ENCODE measurements around the gene MOB1B.

GRCh38 chr4:70915036-70915815, 13.1 kb downstream of the MOB1B start:
- TF ChIP-seq POLR2A (IDR thresholded peaks at IDR 0.05; ENCODE audit: low read depth, low read length) (no peak), POLR2AphosphoS5 (IDR thresholded peaks at IDR 0.05; ENCODE audit: low read depth, low read length) (no peak), TAF1 (IDR thresholded peaks at IDR 0.05; ENCODE audit: low read depth, low read length) (no peak), SPI1 (IDR thresholded peaks at IDR 0.05; ENCODE audit: low read depth, low read length) (no peak), POU2F2 (IDR thresholded peaks at IDR 0.05; ENCODE audit: low read depth, low read length) (no peak), PAX5 (IDR thresholded peaks at IDR 0.05; ENCODE audit: insufficient read depth, low read length, severe bottlenecking) (no peak)

Measured in GM12891 (cell line).